ENCODE results near the gene HJURP. TPM values are rescaled to one million over a fixed set of nuclear protein-coding genes. Genes with fewer than 3 reads are reported as not detected.

The HJURP gene
- total RNA-seq, 2 experiments from 2014 or later: 139 to 141 TPM

- no peaks in the 10 kb centered on the region for H3K36me3 Mint-ChIP-seq (ENCODE audit: low read depth)
- no peak overlapping the region for H3K4me3 Mint-ChIP-seq
- H3K27me3 Mint-ChIP-seq: peaks cover 7% of the 10 kb centered on the region
- CTCF ChIA-PET: interaction anchor here (0.9 to 1.5 kb wide), 2 partner anchors 10 to 36 kb away, joined by 3 read pairs; no protein-coding TSS in a partner anchor
- POLR2A ChIA-PET: interaction anchor here (0.6 kb wide), 1 partner anchor 88 kb away, joined by 4 read pairs; no protein-coding TSS in a partner anchor
- H3K4me1 Mint-ChIP-seq: no peaks in the 10 kb centered on the region
- no peak overlapping the region for H3K27ac Mint-ChIP-seq
- DNase-seq: no peak
- H3K9me3 Mint-ChIP-seq: no peaks in the 10 kb centered on the region
These were observed 32.6 kb downstream of the HJURP start for GRCh38 chr2:233821709-233822100.

GRCh38 chr2:233821196-233821595 lies 33.1 kb downstream of the HJURP start:
- CTCF ChIA-PET: interaction anchor here (0.7 to 1.5 kb wide), 2 partner anchors 36 to 120 kb away, joined by 3 read pairs; no protein-coding TSS in a partner anchor
- Mint-ChIP-seq H3K9me3 (no peaks in the 10 kb centered on the region), H3K4me3 (no peak overlapping the region), H3K27ac (no peak overlapping the region), H3K4me1 (no peaks in the 10 kb centered on the region), H3K36me3 (ENCODE audit: low read depth) (no peaks in the 10 kb centered on the region), H3K27me3 (peaks cover 5% of the 10 kb centered on the region)
- POLR2A ChIA-PET: interaction anchor here (0.6 kb wide), 1 partner anchor 89 kb away, joined by 4 read pairs; no protein-coding TSS in a partner anchor
- no peak for DNase-seq

GRCh38 chr2:233820774-233821105 lies 33.6 kb downstream of the HJURP start:
- no peak overlapping the region for H3K4me3 Mint-ChIP-seq
- H3K27me3 Mint-ChIP-seq: peaks cover 3% of the 10 kb centered on the region
- CTCF ChIA-PET: interaction anchor here (0.6 to 1.5 kb wide), 3 partner anchors 37 to 121 kb away, joined by 3 to 5 read pairs (median 3); no protein-coding TSS in a partner anchor
- no peaks in the 10 kb centered on the region for H3K4me1 Mint-ChIP-seq
- DNase-seq: no peak
- H3K27ac Mint-ChIP-seq: no peak overlapping the region
- no peaks in the 10 kb centered on the region for H3K9me3 Mint-ChIP-seq
- POLR2A ChIA-PET: no interaction called here
- H3K36me3 Mint-ChIP-seq (ENCODE audit: low read depth): no peaks in the 10 kb centered on the region

- ChIA-PET CTCF (interaction anchor here (0.6 to 1.5 kb wide), 2 partner anchors 37 to 61 kb away, joined by 3 to 5 read pairs; no protein-coding TSS in a partner anchor), POLR2A (no interaction called here)
- H3K4me3 Mint-ChIP-seq: no peak overlapping the region
- H3K27ac Mint-ChIP-seq: no peak overlapping the region
- peaks cover 5% of the 10 kb centered on the region for H3K27me3 Mint-ChIP-seq
- DNase-seq: no peak
- H3K9me3 Mint-ChIP-seq: no peaks in the 10 kb centered on the region
- H3K4me1 Mint-ChIP-seq: no peaks in the 10 kb centered on the region
- no peaks in the 10 kb centered on the region for H3K36me3 Mint-ChIP-seq (ENCODE audit: low read depth)
These were observed 34.2 kb downstream of the HJURP start for GRCh38 chr2:233819884-233820773.

- H3K27me3 Mint-ChIP-seq: peaks cover 7% of the 10 kb centered on the region
- no peaks in the 10 kb centered on the region for H3K9me3 Mint-ChIP-seq
- H3K27ac Mint-ChIP-seq: no peak overlapping the region
- ChIA-PET CTCF (no interaction called here), POLR2A (no interaction called here)
- H3K4me3 Mint-ChIP-seq: no peak overlapping the region
- no peaks in the 10 kb centered on the region for H3K36me3 Mint-ChIP-seq (ENCODE audit: low read depth)
- H3K4me1 Mint-ChIP-seq: no peaks in the 10 kb centered on the region
- no peak for DNase-seq
These were observed 35.4 kb downstream of the HJURP start for GRCh38 chr2:233818639-233819621.

GRCh38 chr2:233817995-233818638 lies 36.2 kb downstream of the HJURP start:
- Mint-ChIP-seq H3K36me3 (ENCODE audit: low read depth) (no peaks in the 10 kb centered on the region), H3K27me3 (peaks cover 7% of the 10 kb centered on the region), H3K27ac (no peak overlapping the region), H3K4me3 (no peak overlapping the region), H3K9me3 (no peaks in the 10 kb centered on the region), H3K4me1 (no peaks in the 10 kb centered on the region)
- CTCF ChIA-PET: interaction anchor here (1.0 kb wide), 1 partner anchor 21 kb away, joined by 3 read pairs; no protein-coding TSS in a partner anchor
- DNase-seq: no peak
- POLR2A ChIA-PET: no interaction called here

- Mint-ChIP-seq H3K36me3 (ENCODE audit: low read depth) (no peaks in the 10 kb centered on the region), H3K9me3 (no peaks in the 10 kb centered on the region), H3K27me3 (peaks cover 7% of the 10 kb centered on the region), H3K4me3 (no peak overlapping the region), H3K4me1 (no peaks in the 10 kb centered on the region), H3K27ac (no peak overlapping the region)
- CTCF ChIA-PET: interaction anchor here (1.0 kb wide), 1 partner anchor 20 kb away, joined by 3 read pairs; no protein-coding TSS in a partner anchor
- POLR2A ChIA-PET: no interaction called here
- no peak for DNase-seq
These were observed 36.9 kb downstream of the HJURP start for GRCh38 chr2:233817361-233817911.

GRCh38 chr2:233816771-233817170 lies 37.6 kb downstream of the HJURP start:
- no peak for DNase-seq
- no peaks in the 10 kb centered on the region for H3K36me3 Mint-ChIP-seq (ENCODE audit: low read depth)
- H3K4me1 Mint-ChIP-seq: no peaks in the 10 kb centered on the region
- H3K27ac Mint-ChIP-seq: no peak overlapping the region
- CTCF ChIA-PET: no interaction called here
- H3K9me3 Mint-ChIP-seq: no peaks in the 10 kb centered on the region
- POLR2A ChIA-PET: no interaction called here
- peaks cover 7% of the 10 kb centered on the region for H3K27me3 Mint-ChIP-seq
- H3K4me3 Mint-ChIP-seq: no peak overlapping the region

- POLR2A ChIA-PET: no interaction called here
- Mint-ChIP-seq H3K4me3 (no peak overlapping the region), H3K9me3 (no peaks in the 10 kb centered on the region), H3K36me3 (ENCODE audit: low read depth) (no peaks in the 10 kb centered on the region), H3K4me1 (no peaks in the 10 kb centered on the region), H3K27ac (no peak overlapping the region), H3K27me3 (peaks cover 7% of the 10 kb centered on the region)
- no peak for DNase-seq
- CTCF ChIA-PET: no interaction called here
These were observed 38.0 kb downstream of the HJURP start for GRCh38 chr2:233816334-233816733.

- no peak overlapping the region for H3K4me3 Mint-ChIP-seq
- peaks cover 7% of the 10 kb centered on the region for H3K27me3 Mint-ChIP-seq
- no peak for DNase-seq
- ChIA-PET CTCF (no interaction called here), POLR2A (no interaction called here)
- no peaks in the 10 kb centered on the region for H3K9me3 Mint-ChIP-seq
- H3K4me1 Mint-ChIP-seq: no peaks in the 10 kb centered on the region
- no peak overlapping the region for H3K27ac Mint-ChIP-seq
- no peaks in the 10 kb centered on the region for H3K36me3 Mint-ChIP-seq (ENCODE audit: low read depth)
These were observed 38.5 kb downstream of the HJURP start for GRCh38 chr2:233815861-233816260.

- DNase-seq: no peak
- CTCF ChIA-PET: interaction anchor here (0.6 to 1.0 kb wide), 4 partner anchors 10 to 50 kb away, joined by 3 to 5 read pairs (median 3); no protein-coding TSS in a partner anchor
- Mint-ChIP-seq H3K27me3 (peaks cover 7% of the 10 kb centered on the region), H3K27ac (no peak overlapping the region), H3K4me3 (no peak overlapping the region), H3K4me1 (no peaks in the 10 kb centered on the region), H3K9me3 (no peaks in the 10 kb centered on the region), H3K36me3 (ENCODE audit: low read depth) (no peaks in the 10 kb centered on the region)
- POLR2A ChIA-PET: no interaction called here
These were observed 40.1 kb downstream of the HJURP start for GRCh38 chr2:233814056-233814835.
